ENCODE measurements around the gene LRIT1. TPM values are rescaled to one million over a fixed set of nuclear protein-coding genes. Genes with fewer than 3 reads are reported as not detected.

LRIT1 gene
- total RNA-seq, 1 donor = not detected

GRCh38 chr10:84214612-84215235 is 26.6 kb downstream of the LRIT1 start:
- Histone ChIP-seq H3K27me3 (ENCODE audit: insufficient read depth, low read length) (no peaks in the 10 kb centered on the region), H3K4me2 (ENCODE audit: insufficient read depth, low read length) (no peak overlapping the region), H2AFZ (ENCODE audit: low read length) (no peak overlapping the region), H3K27ac (ENCODE audit: low read depth, low read length) (no peak overlapping the region), H3K4me3 (ENCODE audit: insufficient read depth, low read length) (no peak overlapping the region), H4K20me1 (ENCODE audit: insufficient read depth, low read length) (no peaks in the 10 kb centered on the region), H3K36me3 (ENCODE audit: insufficient read depth, low read length) (no peaks in the 10 kb centered on the region), H3K9me3 (ENCODE audit: low read depth, low read length) (no peaks in the 10 kb centered on the region), H3K79me2 (ENCODE audit: insufficient read depth, low read length) (no peaks in the 10 kb centered on the region), H3K4me1 (ENCODE audit: insufficient read depth, low read length) (no peaks in the 10 kb centered on the region)
- TF ChIP-seq CTCF (IDR thresholded peaks at IDR 0.05; ENCODE audit: extremely low read depth, low read depth, low read length) = peak; percentile 40
- no peak for DNase-seq (ENCODE audit: insufficient read length, low spot score, missing footprints)

DNA sequence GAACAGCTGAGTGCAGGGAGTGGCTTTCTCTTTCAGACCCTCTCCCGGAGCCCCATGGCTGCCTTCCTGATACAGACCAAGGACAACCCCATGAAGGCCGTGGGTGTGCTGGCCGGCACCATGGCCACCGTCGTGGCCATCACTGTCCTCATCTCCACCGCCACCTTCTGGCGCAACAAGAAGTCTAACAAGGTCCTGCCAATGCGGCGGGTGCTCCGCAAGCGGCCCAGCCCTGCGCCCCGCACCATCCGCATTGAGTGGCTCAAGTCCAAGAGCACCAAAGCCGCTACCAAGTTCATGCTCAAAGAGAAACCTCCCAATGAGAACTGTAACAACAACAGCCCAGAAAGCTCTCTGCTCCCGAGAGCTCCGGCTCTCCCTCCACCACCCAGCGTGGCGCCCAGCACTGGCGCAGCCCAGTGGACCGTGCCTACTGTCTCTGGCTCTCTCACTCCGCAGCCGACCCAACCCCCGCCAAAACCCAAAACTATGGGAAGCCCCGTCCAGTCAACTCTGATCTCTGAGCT is 27.2 kb downstream of the LRIT1 start:
- Histone ChIP-seq H3K4me1 (ENCODE audit: insufficient read depth, low read length) (no peaks in the 10 kb centered on the region), H3K27ac (ENCODE audit: low read depth, low read length) (no peak overlapping the region), H4K20me1 (ENCODE audit: insufficient read depth, low read length) (no peaks in the 10 kb centered on the region), H3K79me2 (ENCODE audit: insufficient read depth, low read length) (no peaks in the 10 kb centered on the region), H2AFZ (ENCODE audit: low read length) (no peak overlapping the region), H3K9me3 (ENCODE audit: low read depth, low read length) (no peaks in the 10 kb centered on the region), H3K27me3 (ENCODE audit: insufficient read depth, low read length) (no peaks in the 10 kb centered on the region), H3K4me3 (ENCODE audit: insufficient read depth, low read length) (no peak overlapping the region), H3K36me3 (ENCODE audit: insufficient read depth, low read length) (no peaks in the 10 kb centered on the region), H3K4me2 (ENCODE audit: insufficient read depth, low read length) (no peak overlapping the region)
- no peak for TF ChIP-seq CTCF (IDR thresholded peaks at IDR 0.05; ENCODE audit: extremely low read depth, low read depth, low read length)
- no peak for DNase-seq (ENCODE audit: insufficient read length, low spot score, missing footprints)

DNA sequence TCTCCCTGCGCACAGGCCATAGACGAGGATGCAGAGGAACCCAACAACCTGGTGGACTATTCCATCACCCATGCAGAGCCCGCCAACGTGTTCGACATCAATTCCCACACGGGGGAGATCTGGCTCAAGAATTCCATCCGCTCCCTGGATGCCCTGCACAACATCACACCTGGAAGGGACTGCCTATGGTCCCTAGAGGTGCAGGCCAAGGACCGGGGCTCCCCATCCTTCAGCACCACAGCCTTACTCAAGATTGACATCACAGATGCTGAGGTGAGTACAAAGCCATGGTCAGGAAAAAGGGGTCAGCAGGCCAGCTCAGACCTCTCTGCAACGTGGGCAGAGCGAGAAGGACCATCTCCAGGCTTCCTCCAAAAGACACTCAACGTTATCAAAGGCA is 28.3 kb downstream of the LRIT1 start:
- Histone ChIP-seq H3K4me1 (ENCODE audit: insufficient read depth, low read length) (no peaks in the 10 kb centered on the region), H2AFZ (ENCODE audit: low read length) (no peak overlapping the region), H3K9me3 (ENCODE audit: low read depth, low read length) (no peaks in the 10 kb centered on the region), H3K27ac (ENCODE audit: low read depth, low read length) (no peak overlapping the region), H3K4me2 (ENCODE audit: insufficient read depth, low read length) (no peak overlapping the region), H4K20me1 (ENCODE audit: insufficient read depth, low read length) (no peaks in the 10 kb centered on the region), H3K79me2 (ENCODE audit: insufficient read depth, low read length) (no peaks in the 10 kb centered on the region), H3K27me3 (ENCODE audit: insufficient read depth, low read length) (no peaks in the 10 kb centered on the region), H3K4me3 (ENCODE audit: insufficient read depth, low read length) (no peak overlapping the region), H3K36me3 (ENCODE audit: insufficient read depth, low read length) (no peaks in the 10 kb centered on the region)
- no peak for DNase-seq (ENCODE audit: insufficient read length, low spot score, missing footprints)
- no peak for TF ChIP-seq CTCF (IDR thresholded peaks at IDR 0.05; ENCODE audit: extremely low read depth, low read depth, low read length)

GRCh38 chr10:84212014-84212413 is 29.3 kb downstream of the LRIT1 start:
- H3K36me3 ChIP-seq (ENCODE audit: insufficient read depth, low read length) = no peaks in the 10 kb centered on the region
- no peak overlapping the region for H3K4me2 ChIP-seq (ENCODE audit: insufficient read depth, low read length)
- no peak for DNase-seq (ENCODE audit: insufficient read length, low spot score, missing footprints)
- H3K79me2 ChIP-seq (ENCODE audit: insufficient read depth, low read length) = no peaks in the 10 kb centered on the region
- H3K9me3 ChIP-seq (ENCODE audit: low read depth, low read length) = no peaks in the 10 kb centered on the region
- no peak overlapping the region for H3K27ac ChIP-seq (ENCODE audit: low read depth, low read length)
- no peaks in the 10 kb centered on the region for H3K27me3 ChIP-seq (ENCODE audit: insufficient read depth, low read length)
- no peaks in the 10 kb centered on the region for H4K20me1 ChIP-seq (ENCODE audit: insufficient read depth, low read length)
- no peaks in the 10 kb centered on the region for H3K4me1 ChIP-seq (ENCODE audit: insufficient read depth, low read length)
- TF ChIP-seq CTCF (IDR thresholded peaks at IDR 0.05; ENCODE audit: extremely low read depth, low read depth, low read length) = no peak
- no peak overlapping the region for H2AFZ ChIP-seq (ENCODE audit: low read length)
- H3K4me3 ChIP-seq (ENCODE audit: insufficient read depth, low read length) = no peak overlapping the region

Measured in osteoblast (primary cell).